GM12878 (cell line): Measurements from ENCODE around the gene TMSB4X. TPM values are rescaled to one million over a fixed set of nuclear protein-coding genes. Genes with fewer than 3 reads are reported as not detected.

ENCODE experiments used
- BRCA1 ChIP-seq: IDR thresholded peaks from 2 replicates; pipeline ENCODE4 v1.6.1; 2011; ENCODE audit warnings: low read depth, low read length, improper control_type of control experiment
- ESRRA ChIP-seq: IDR thresholded peaks from 2 replicates; pipeline ENCODE4 v1.6.1; 2012; ENCODE audit warnings: mild to moderate bottlenecking, low read length, improper control_type of control experiment
- EZH2 ChIP-seq: IDR thresholded peaks from 2 replicates; pipeline ENCODE4 v1.6.1; 2012; ENCODE audit warnings: low read depth, mild to moderate bottlenecking, control low read depth, inconsistent platforms, low read length, borderline replicate concordance; ENCODE audit not compliant: control insufficient read depth
- GATAD2B ChIP-seq: fragments of 450-650 bp; conservative IDR thresholded peaks from 2 replicates; pipeline ENCODE4 v1.6.1; 2017; ENCODE audit warnings: low read depth, mild to moderate bottlenecking, moderate library complexity
- IKZF1 ChIP-seq: fragments of 450-650 bp; conservative IDR thresholded peaks from 2 replicates; pipeline ENCODE4 v1.6.1; 2017; ENCODE audit warnings: antibody characterized with exemption, mild to moderate bottlenecking
- IRF5 ChIP-seq: fragments of 450-650 bp; IDR thresholded peaks from 2 replicates; pipeline ENCODE4 v1.6.1; 2017; ENCODE audit warnings: borderline replicate concordance
- JUNB ChIP-seq: IDR thresholded peaks from 2 replicates; pipeline ENCODE4 v1.6.1; 2016; ENCODE audit warnings: antibody characterized with exemption, mild to moderate bottlenecking
- KLF5 ChIP-seq: fragments of 450-650 bp; IDR thresholded peaks from 2 replicates; pipeline ENCODE4 v1.6.1; 2014; ENCODE audit warnings: mild to moderate bottlenecking; ENCODE audit not compliant: partially characterized antibody
- MTA2 ChIP-seq: fragments of 450-650 bp; IDR thresholded peaks from 2 replicates; pipeline ENCODE4 v1.6.1; 2016; ENCODE audit warnings: low read depth, mild to moderate bottlenecking, moderate library complexity
- NFIC ChIP-seq: IDR thresholded peaks from 2 replicates; pipeline ENCODE4 v1.6.1; 2012; ENCODE audit warnings: low read depth, mild to moderate bottlenecking, inconsistent platforms, low read length, moderate library complexity
- NFYB ChIP-seq: IDR thresholded peaks from 2 replicates; pipeline ENCODE4 v1.6.1; 2011; ENCODE audit warnings: low read depth, mild to moderate bottlenecking, low read length, improper control_type of control experiment, moderate library complexity; ENCODE audit not compliant: insufficient read depth
- PAX5 ChIP-seq: IDR thresholded peaks from 2 replicates; pipeline ENCODE4 v1.6.1; 2011; ENCODE audit warnings: low read depth, low read length, borderline replicate concordance
- PRDM15 ChIP-seq: fragments of 450-650 bp; formaldehyde crosslinking; IDR thresholded peaks from 2 replicates; pipeline ENCODE4 v1.4.0; 2020; ENCODE audit warnings: mild to moderate bottlenecking, moderate library complexity
- RUNX3 ChIP-seq: IDR thresholded peaks from 2 replicates; pipeline ENCODE4 v1.6.1; 2012; ENCODE audit warnings: low read length, inconsistent platforms
- SIX5 ChIP-seq: IDR thresholded peaks from 2 replicates; pipeline ENCODE4 v1.6.1; 2011; ENCODE audit warnings: mild to moderate bottlenecking, low read depth, low read length, moderate library complexity; ENCODE audit not compliant: severe bottlenecking
- SKIL ChIP-seq: fragments of 450-650 bp; IDR thresholded peaks from 2 replicates; pipeline ENCODE4 v1.6.1; 2017; ENCODE audit warnings: mild to moderate bottlenecking, low read depth, inconsistent platforms; ENCODE audit not compliant: poor library complexity, severe bottlenecking
- TCF12 ChIP-seq: IDR thresholded peaks from 2 replicates; pipeline ENCODE4 v1.6.1; 2011; ENCODE audit warnings: low read depth, mild to moderate bottlenecking, low read length
- ZNF217 ChIP-seq: fragments of 450-650 bp; IDR thresholded peaks from 2 replicates; pipeline ENCODE4 v1.6.1; 2017; ENCODE audit warnings: antibody characterized with exemption, mild to moderate bottlenecking
- ZNF687 ChIP-seq: fragments of 450-650 bp; IDR thresholded peaks from 2 replicates; pipeline ENCODE4 v1.6.1; 2017; ENCODE audit warnings: mild to moderate bottlenecking, moderate library complexity
- polyA plus RNA-seq, 11 experiments: library from polyadenylated mRNA; depleted of rRNA in 4 of 11; unstranded in 6 of 11; stranded (reverse) in 5 of 11; fragments of >200 nt; fragmentation: Nextera tagmentation in 4 of 11; fragmentation: Illumina TruSeq in 1 of 11; extraction: Ambion mirVana in 4 of 11; extraction: Trizol in 1 of 11; gene quantifications; 1 replicate in 1 of 11; 2 replicates in 10 of 11; pipeline versions ENCODE4 v1.2.1 to v1.2.3, GENCODE V29; 2011 to 2016; ENCODE audit warnings: inconsistent platforms in 2 of 11, missing spikeins in 2 of 11, low read depth in 1 of 11
- total RNA-seq, 4 experiments: library from RNA; depleted of rRNA in 3 of 4; stranded (reverse); fragments of >200 nt in 3 of 4; fragmentation: Illumina TruSeq in 1 of 4; extraction: Trizol in 1 of 4; gene quantifications; 2 replicates each; pipeline versions ENCODE4 v1.2.1 to v1.2.3, GENCODE V29; 2013 to 2021

TMSB4X gene
- total and polyA plus RNA-seq, 10 of the 15 experiments (the other 5 are each of a cell fraction or from before 2014, with no cell fraction given), result 13,924 to 37,234 (median 23,705) TPM

GRCh38 chrX:12984603-12985319 is 9.9 kb downstream of the TMSB4X start (continued):
- TF ChIP-seq ZNF687, result peak; percentile 92
- TF ChIP-seq ESRRA, result no peak
- no peak for TF ChIP-seq PRDM15 (CRISPR knock-in tag)
- no peak for TF ChIP-seq NFYB
- TF ChIP-seq SKIL, result peak; percentile 95
- peak; percentile 83 for TF ChIP-seq MTA2
- TF ChIP-seq KLF5, result peak; percentile 42
- TF ChIP-seq BRCA1, result no peak
- no peak; the same call in 1 of the 2 replicates for TF ChIP-seq PAX5
- TF ChIP-seq GATAD2B, result 0 out of 2 replicates have a peak, but pooled peaks have one; percentile 56
- TF ChIP-seq NFIC, result peak; percentile 95
- TF ChIP-seq EZH2, result no peak
- peak; percentile 88 for TF ChIP-seq TCF12
- no peak for TF ChIP-seq ZNF217
- peak; percentile 97 for TF ChIP-seq RUNX3
- TF ChIP-seq SIX5, result no peak
- peak; percentile 88 for TF ChIP-seq IKZF1
- peak; percentile 95 for TF ChIP-seq JUNB
- TF ChIP-seq IRF5, result peak; percentile 67; the same call in 1 of the 2 replicates
